Measurements from ENCODE around the gene CCDC78. TPM values are rescaled to one million over a fixed set of nuclear protein-coding genes. Genes with fewer than 3 reads are reported as not detected.

CCDC78 gene
- total and polyA plus RNA-seq, 2 of the 4 experiments (the other 2 are of a cell fraction), result 0.54 to 4.6 TPM

DNA sequence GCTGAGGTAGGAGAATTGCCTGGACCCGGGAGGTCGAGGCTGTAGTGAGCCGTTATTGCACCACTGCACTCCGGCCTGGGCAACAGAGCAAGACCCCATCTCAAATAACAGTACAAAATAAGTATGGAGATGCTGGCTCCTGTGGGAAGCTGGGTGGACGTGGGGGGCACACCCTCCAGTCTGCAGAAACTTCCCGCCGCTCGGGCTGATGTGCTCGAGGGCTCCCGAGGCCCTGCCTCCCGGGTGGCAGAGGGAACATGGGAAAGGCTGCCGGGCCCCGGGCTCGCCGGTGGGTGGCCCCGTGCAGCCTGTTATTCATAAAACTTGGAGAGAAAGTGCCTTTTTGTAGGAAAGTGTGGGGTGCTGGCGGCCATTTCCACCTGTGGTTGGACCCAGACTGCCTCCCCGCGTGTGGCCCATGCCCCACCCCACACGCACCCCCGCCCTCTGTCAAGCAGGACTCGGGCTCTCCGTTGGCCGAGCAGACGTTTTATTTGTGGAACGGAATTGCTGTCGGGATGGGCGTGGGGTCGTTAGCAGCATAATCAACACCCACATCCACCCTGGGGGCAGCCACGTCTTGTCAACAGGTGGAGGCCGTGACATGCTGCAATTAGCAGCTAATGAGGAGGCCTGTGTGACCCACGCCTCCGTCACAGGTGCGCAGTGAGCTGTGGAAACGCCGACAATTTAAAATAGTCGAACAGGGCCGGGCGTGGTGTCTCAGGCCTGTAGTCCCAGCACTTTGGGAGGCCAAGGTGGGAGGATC lies 21.9 kb upstream of the CCDC78 start (continued):
- TF ChIP-seq, protein P1, sequence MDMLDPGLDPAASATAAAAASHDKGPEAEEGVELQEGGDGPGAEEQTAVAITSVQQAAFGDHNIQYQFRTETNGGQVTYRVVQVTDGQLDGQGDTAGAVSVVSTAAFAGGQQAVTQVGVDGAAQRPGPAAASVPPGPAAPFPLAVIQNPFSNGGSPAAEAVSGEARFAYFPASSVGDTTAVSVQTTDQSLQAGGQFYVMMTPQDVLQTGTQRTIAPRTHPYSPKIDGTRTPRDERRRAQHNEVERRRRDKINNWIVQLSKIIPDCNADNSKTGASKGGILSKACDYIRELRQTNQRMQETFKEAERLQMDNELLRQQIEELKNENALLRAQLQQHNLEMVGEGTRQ (IDR thresholded peaks at IDR 0.05; ENCODE audit: low read depth, low read length), result no peak

DNA sequence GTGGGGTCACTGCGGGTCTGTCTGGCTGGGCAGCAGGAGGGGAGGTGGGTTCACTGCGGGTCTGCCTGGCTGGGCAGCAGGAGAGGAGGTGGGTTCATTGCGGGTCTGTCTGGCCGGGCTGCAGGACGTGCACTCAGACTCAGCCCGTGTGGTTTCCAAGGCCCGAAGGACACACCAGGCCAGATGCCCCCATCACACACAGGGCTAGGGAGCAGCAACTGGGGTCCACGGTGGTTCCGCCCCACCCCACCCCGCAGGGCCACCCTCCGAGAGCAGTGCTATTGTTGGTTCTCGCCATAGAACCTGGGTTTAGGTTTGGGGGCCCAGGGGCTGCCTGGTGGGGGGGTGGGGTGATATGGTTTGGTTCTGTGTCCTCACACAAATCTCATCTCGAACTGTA lies 20.4 kb upstream of the CCDC78 start:
- Histone ChIP-seq H3K18ac (ENCODE audit: low read depth, low read length) (no peak overlapping the region), H3K9ac (ENCODE audit: low read depth, low read length) (no peak overlapping the region), H3K4me2 (ENCODE audit: low read depth, low read length) (no peak overlapping the region), H4K91ac (ENCODE audit: insufficient read depth, low read depth, low read length) (no peak overlapping the region), H2BK5ac (ENCODE audit: low read depth, low read length, poor library complexity, severe bottlenecking) (no peak overlapping the region), H3K36me3 (ENCODE audit: control insufficient read depth, insufficient read depth, low read length) (no peaks in the 10 kb centered on the region), H2AK5ac (ENCODE audit: low read depth, low read length) (no peak overlapping the region), H2AK9ac (replicated peaks; ENCODE audit: low read depth, low read length, poor library complexity) (no peak overlapping the region), H3K56ac (ENCODE audit: extremely low read depth, insufficient read depth, low read length) (no peak overlapping the region), H3K79me1 (ENCODE audit: low read depth in 1 of 2, low read length in 2 of 2) (no peaks in the 10 kb centered on the region), H2AFZ (replicated peaks; ENCODE audit: low read length, poor library complexity) (no peak overlapping the region), H3K4ac (ENCODE audit: low read depth, low read length) (no peak overlapping the region), H3K14ac (replicated peaks; ENCODE audit: low read depth, low read length) (no peak overlapping the region), H2BK15ac (ENCODE audit: low read depth, low read length) (no peak overlapping the region), H3K4me1 (ENCODE audit: control insufficient read depth, insufficient read depth, low read length) (no peaks in the 10 kb centered on the region), H3K27me3 (ENCODE audit: control insufficient read depth, insufficient read depth, low read length) (peaks cover 4% of the 10 kb centered on the region; the same call in 1 of the 2 replicates), H3K9me1 (ENCODE audit: insufficient read depth, low read length) (no peaks in the 10 kb centered on the region), H3K23ac (ENCODE audit: low read depth, low read length) (no peak overlapping the region), H2BK20ac (ENCODE audit: low read depth, low read length) (no peak overlapping the region), H4K8ac (ENCODE audit: low read depth in 2 of 2, low read length in 2 of 2) (no peak overlapping the region), H3K4me3 (ENCODE audit: insufficient read depth, low read depth, low read length) (no peak overlapping the region), H4K20me1 (ENCODE audit: insufficient read depth, low read length) (no peaks in the 10 kb centered on the region), H3K9me3 (ENCODE audit: control insufficient read depth, insufficient read depth, low read length) (no peaks in the 10 kb centered on the region), H2BK120ac (ENCODE audit: low read depth, low read length) (no peak overlapping the region), H3K27ac (ENCODE audit: insufficient read depth, low read length) (no peak overlapping the region), H4K5ac (ENCODE audit: low read depth, low read length) (no peak overlapping the region)
- ATAC-seq (ENCODE audit: low read depth) (no peak), DNase-seq (no peak)
- WGBS, 2 experiments (ENCODE audit: extremely low coverage in 2 of 2, insufficient read length in 1 of 2), result 77% methylated on average over 5 of the region's 13 CpGs; no CpG with 5 or more reads in 1 of the 2 experiments
- no TSS peak for BruUV-seq (replicated peaks)
- ChIA-PET POLR2A (ENCODE audit: unreplicated experiment) (no interaction called here), CTCF (no interaction called here)
- dilution Hi-C loops (cut with HindIII; ENCODE audit: low sequenced_read_pairs, unreplicated experiment) (no loop called here), in situ Hi-C loops (cut with MboI; ENCODE audit: low sequenced_read_pairs) (no loop called here), intact Hi-C loops (cut with micrococcal nuclease) (no loop called here)
- TF ChIP-seq MXI1 (IDR thresholded peaks at IDR 0.05; ENCODE audit: borderline replicate concordance, low read depth, low read length), result no peak

Data from IMR-90 (cell line).